ENCODE measurements around the gene ABHD12.

ABHD12 gene

DNA sequence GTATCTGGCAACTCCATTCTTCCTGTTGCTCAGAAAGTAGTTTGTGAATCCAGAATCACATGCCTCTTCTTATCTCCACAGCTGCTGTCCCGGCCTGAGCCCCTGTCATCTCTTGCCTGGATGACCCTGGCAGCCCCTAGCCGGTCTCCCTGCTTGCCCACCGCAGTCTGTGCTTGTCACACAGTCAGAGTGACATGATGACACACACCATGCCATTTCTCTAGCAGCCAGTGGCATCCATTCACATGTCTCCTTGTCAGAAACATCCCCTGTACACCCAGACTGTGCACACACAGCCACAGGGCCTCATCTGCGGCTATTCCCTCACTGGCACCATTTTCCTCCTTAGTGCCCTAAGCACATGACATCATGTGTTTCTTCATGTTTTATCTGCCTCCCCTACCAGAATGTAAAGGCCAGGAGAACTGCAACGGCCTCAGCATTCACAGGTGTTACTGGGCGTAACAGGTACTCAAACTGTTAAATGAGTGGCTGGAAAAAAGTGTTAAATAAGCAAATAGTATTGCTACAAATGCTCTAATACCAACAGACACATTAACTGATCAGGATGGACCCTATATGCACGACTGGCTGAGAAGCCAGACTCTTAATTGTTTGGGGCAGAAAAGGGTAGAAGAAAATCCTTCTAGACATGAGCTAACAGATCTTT lies 9.6 kb downstream of the ABHD12 start:
- TF ChIP-seq, protein P1, sequence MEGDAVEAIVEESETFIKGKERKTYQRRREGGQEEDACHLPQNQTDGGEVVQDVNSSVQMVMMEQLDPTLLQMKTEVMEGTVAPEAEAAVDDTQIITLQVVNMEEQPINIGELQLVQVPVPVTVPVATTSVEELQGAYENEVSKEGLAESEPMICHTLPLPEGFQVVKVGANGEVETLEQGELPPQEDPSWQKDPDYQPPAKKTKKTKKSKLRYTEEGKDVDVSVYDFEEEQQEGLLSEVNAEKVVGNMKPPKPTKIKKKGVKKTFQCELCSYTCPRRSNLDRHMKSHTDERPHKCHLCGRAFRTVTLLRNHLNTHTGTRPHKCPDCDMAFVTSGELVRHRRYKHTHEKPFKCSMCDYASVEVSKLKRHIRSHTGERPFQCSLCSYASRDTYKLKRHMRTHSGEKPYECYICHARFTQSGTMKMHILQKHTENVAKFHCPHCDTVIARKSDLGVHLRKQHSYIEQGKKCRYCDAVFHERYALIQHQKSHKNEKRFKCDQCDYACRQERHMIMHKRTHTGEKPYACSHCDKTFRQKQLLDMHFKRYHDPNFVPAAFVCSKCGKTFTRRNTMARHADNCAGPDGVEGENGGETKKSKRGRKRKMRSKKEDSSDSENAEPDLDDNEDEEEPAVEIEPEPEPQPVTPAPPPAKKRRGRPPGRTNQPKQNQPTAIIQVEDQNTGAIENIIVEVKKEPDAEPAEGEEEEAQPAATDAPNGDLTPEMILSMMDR (IDR thresholded peaks at IDR 0.05; ENCODE audit: low read depth, low read length): no peak
- no peak for DNase-seq (ENCODE audit: extremely low read depth, low read depth)

DNA sequence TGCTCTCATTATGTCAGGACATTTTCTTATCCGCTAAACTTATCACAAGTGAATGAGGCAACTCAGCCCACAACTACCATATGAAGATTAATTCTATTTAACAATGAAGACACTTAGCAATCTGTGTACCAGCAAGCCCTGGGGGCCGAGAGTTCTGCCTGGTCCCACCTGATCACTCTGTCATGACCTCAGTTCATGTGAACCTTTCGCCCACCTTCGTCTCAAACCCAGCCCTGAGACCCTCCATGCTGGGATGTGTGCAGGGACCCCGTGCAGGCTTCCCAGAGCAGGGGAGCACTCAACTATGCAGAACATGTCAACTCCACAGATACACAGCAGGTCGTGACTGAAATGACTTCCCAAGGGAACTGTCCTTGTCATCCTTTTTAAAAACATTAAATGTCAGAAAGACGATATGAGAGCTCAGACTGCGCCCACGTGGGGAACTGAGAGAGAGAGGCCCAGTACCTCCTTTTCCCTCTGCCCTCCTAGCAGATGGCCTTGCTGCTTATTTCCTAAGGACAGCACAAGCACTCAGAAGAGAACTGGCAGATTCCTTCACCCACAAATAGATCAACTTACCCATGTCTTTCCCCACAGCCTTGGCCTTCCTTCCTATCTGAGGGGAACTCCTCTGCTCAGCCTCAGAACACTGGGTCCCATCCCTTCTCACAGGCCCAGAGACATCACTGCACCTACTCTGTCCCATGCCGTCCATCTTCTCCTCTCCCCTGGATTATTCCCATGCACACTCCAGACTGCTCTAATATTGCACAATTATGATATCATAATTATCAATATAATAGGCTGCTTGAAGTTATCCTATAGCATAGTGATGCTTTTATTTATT lies 11.5 kb downstream of the ABHD12 start:
- TF ChIP-seq, protein P1 (IDR thresholded peaks at IDR 0.05; ENCODE audit: low read depth, low read length): no peak
- DNase-seq (ENCODE audit: extremely low read depth, low read depth): no peak

DNA sequence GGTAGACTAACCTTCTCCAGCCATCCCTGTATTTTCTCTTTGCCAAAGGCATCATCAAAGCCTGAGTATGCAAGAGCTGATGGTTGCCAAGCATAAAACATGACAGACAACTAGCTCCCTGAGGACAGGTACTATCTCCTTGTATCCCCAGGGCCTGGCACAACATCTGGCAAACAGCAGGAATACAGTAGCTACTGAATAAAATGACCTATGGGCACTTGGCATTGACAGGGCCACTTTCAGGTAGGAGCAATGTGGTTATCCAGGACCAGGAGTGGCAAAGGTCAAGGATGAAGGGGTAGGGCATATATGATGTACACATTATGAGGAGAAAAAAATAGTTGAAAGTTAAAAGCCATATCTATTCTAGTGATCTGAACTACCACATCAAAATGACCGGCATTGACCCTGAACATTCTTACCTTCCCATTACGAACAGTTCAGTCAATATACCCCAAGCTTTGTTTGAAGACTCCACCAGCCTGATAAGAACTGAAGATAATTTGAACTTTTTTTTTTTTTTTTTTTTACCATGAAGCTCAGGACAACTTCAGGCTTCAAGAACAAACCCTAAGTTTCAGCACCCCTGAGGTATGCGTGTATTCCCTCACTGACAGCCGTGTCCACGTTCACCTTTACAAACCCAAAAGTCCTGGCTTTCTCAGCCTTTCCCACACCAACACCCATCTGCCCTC lies 12.3 kb downstream of the ABHD12 start:
- no peak for DNase-seq (ENCODE audit: extremely low read depth, low read depth)
- TF ChIP-seq, protein P1 (IDR thresholded peaks at IDR 0.05; ENCODE audit: low read depth, low read length): no peak

DNA sequence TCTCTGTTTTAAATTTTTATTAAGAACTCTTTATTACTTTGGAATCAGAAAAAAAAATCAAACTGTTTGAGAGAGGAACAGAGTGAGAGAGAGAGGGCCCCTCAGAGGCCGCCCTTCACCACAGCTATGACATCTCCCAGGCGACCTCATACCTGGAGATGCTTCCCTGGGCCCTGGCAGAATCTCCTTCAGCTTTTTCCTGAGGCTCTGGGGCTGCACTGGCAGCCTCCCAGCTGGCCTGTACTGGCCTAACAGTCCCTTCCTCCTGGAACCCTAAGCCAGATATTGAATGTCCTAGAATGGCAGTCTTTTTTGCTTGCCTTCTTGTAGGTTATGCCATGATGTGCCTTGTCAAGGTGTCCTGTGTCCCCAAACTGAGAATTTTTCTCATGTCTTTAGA lies 13.7 kb downstream of the ABHD12 start:
- DNase-seq (ENCODE audit: extremely low read depth, low read depth): no peak
- TF ChIP-seq, protein P1 (IDR thresholded peaks at IDR 0.05; ENCODE audit: low read depth, low read length): no peak

DNA sequence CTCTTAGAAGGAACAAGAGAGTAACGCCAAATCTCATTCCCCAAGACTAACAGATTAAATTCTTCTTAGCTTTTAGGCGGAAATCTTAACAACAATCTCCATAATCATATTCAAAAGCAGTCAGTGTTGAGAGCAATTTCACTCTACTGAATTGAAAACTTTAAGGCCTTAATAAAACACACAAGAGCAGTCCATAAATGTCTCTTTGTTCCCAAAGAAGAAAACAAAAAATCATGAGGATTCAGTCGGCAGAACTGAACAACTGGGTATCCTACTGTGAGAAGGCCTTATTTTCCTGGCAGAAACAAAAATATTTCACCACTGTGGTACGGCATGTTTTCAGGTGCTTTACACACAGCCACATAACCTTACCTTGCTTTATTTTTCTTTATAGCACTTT lies 14.4 kb downstream of the ABHD12 start:
- TF ChIP-seq, protein P1 (IDR thresholded peaks at IDR 0.05; ENCODE audit: low read depth, low read length): no peak
- no peak for DNase-seq (ENCODE audit: extremely low read depth, low read depth)

DNA sequence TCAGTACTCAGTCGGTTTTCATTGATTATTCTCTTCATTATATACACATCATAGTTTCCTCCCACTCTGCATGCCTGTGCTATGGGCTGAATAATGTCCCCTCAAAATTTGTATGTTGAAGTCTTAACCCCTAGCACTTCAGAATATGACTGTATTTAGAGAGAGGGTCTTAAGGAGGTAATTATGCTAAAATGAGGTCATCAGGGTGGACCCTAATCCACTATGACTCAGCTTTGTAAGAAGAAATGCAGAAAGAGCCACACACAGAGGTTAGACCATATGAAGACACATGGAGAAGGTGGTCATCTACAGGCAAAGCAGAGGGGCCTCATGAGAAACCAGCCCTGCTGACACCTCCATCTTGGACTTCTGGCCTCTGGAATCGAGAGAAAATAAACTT lies 15.8 kb downstream of the ABHD12 start:
- DNase-seq (ENCODE audit: extremely low read depth, low read depth): no peak
- TF ChIP-seq, protein P1 (IDR thresholded peaks at IDR 0.05; ENCODE audit: low read depth, low read length): no peak
